GM15510 (cell line): Measurements from ENCODE around the gene SPANXA1.
"Not testable (repeated sequence)": the region's sequence is repeated elsewhere in the genome, so short reads cannot be mapped to it uniquely, and the experiment has no call there.

Experiments
- POLR2A ChIP-seq: IDR thresholded peaks from 3 replicates; pipeline ENCODE4 v1.6.1; 2011; ENCODE audit warnings: borderline replicate concordance; ENCODE audit not compliant: insufficient read length; ENCODE audit errors: extremely low read depth

The SPANXA1 gene, protein sequence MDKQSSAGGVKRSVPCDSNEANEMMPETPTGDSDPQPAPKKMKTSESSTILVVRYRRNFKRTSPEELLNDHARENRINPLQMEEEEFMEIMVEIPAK

DNA sequence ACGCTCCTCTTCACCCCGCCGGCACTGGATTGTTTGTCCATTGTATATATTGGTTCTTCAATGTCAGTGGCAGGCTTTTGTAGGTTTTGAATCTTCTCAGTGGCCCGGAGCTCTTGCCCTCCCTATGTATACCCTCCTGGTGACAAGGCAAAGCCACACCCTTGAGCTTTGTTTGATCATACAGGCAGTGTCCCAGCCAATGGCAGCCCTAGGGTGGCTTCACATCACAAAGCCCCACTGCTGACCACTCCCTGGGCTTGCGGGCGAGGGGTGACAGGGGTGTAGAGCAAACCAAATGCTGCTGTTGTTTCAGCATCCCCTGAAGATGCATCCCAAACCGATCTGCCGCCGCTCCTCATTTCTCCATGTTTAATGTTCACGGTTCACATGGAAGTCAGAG, at the start of gene SPANXA1:
TSS of gene SPANXA1 (minus strand) at position 101 of the 400 bp plus-strand sequence. CDS start at position 41, 60 bp downstream.
- not testable (repeated sequence) for TF ChIP-seq POLR2A

- no peak for TF ChIP-seq POLR2A
Measured at GRCh38 chrX:141632124-141632523, 47.6 kb upstream of the SPANXA1 start.

DNA sequence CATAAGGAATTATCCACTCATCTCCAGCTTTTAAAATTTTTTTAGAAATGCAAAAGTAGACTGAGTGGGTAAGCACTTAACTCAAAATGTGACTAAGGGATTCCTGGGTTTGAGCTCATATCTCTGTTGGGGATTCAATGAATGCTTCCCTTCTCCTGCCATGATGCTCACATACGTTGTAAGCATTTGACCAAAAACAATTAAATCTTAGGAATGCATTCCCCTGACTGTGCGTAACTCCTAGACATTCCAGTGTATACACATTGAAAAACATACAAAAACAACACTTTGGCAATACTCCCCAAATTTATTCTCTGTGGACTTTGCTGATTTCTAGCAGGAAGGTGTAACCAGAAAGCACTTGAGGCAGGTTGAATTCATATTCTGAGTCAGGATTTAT, 34.8 kb upstream of the SPANXA1 start:
- no peak for TF ChIP-seq POLR2A

GRCh38 chrX:141609111-141609510, 24.6 kb upstream of the SPANXA1 start:
- TF ChIP-seq POLR2A = no peak

- not testable (repeated sequence) for TF ChIP-seq POLR2A
Measured at GRCh38 chrX:141589408-141589807, 4.9 kb upstream of the SPANXA1 start, which contains the start of gene SPANXA2. Gene SPANXA2 (plus strand): TSS chrX:141589708. CDS start chrX:141589768, 60 bp downstream.
